GM12878 (cell line): ENCODE data around the gene CCDC190. TPM values are rescaled to one million over a fixed set of nuclear protein-coding genes. Genes with fewer than 3 reads are reported as not detected.

Experiments
- ATAC-seq: fragments of 200-7000 bp; cut with Tn5 transposase; 3 replicates; pipeline ENCODE4 v1.9.1; 2020; ENCODE audit warnings: mild to moderate bottlenecking, moderate library complexity
- BruUV-seq: library from RNA; stranded (reverse); fragments of 400-500 nt; replicated peaks from 2 replicates; lab custom pipeline; 2021; lab: Mats Ljungman, UMichigan
- CTCF ChIA-PET: fragments of 300-600 bp; sonication (Branson Sonifier 250); formaldehyde crosslinking; extraction: SDS; loops from one replicate; lab custom pipeline; 2021; ENCODE audit warnings: inconsistent platforms; lab: Yijun Ruan, JAX
- POLR2A ChIA-PET: fragments of 350-600 bp; formaldehyde crosslinking; extraction: SDS; loops from one replicate; lab custom pipeline; 2021; ENCODE audit warnings: inconsistent platforms; lab: Charles Lee
- RAD21 ChIA-PET: fragments of 300-600 bp; sonication (Branson Sonifier 250); formaldehyde crosslinking; loops from one replicate; lab custom pipeline; 2023; ENCODE audit warnings: antibody characterized with exemption; ENCODE audit not compliant: unreplicated experiment; lab: Charles Lee
- SMC1A ChIA-PET: fragments of 300-600 bp; sonication (Branson Sonifier 250); formaldehyde crosslinking; loops from one replicate; lab custom pipeline; 2023; ENCODE audit not compliant: unreplicated experiment, uncharacterized antibody; lab: Charles Lee
- DNase-seq: peaks from one replicate; pipeline ENCODE4 v3.0.0-alpha.2; 2011; ENCODE audit warnings: low read depth, low spot score
- FAIRE-seq: peaks from 3 replicates; lab custom pipeline; 2011; peaks lifted over from hg19 to GRCh38; lab: Jason Lieb, UNC
- H2AFZ ChIP-seq: 2 replicates; pipeline ENCODE4 v1.6.0; 2011; ENCODE audit warnings: low read depth, low read length, control low read depth; ENCODE audit not compliant: control insufficient read depth
- H3K27ac ChIP-seq: 2 replicates; pipeline ENCODE4 v1.5.1; 2011; ENCODE audit warnings: control low read depth; ENCODE audit not compliant: control insufficient read depth, insufficient read depth
- H3K27me3 ChIP-seq, 2 experiments: replicated peaks in 1 of 2; 2 replicates each; pipeline versions ENCODE4 v1.6.0 to v1.6.1; 2011; ENCODE audit warnings: low read length in 1 of 2; ENCODE audit not compliant: control insufficient read depth in 2 of 2, insufficient read depth in 2 of 2
- H3K36me3 ChIP-seq, 2 experiments: 2 replicates each; pipeline ENCODE4 v1.5.1; 2011; ENCODE audit warnings: low read length in 1 of 2; ENCODE audit not compliant: control insufficient read depth in 2 of 2, insufficient read depth in 2 of 2
- H3K4me1 ChIP-seq: 2 replicates; pipeline ENCODE4 v1.6.1; 2011; ENCODE audit warnings: mild to moderate bottlenecking, low read length, moderate library complexity, mixed read lengths; ENCODE audit not compliant: control insufficient read depth, insufficient read depth
- H3K4me2 ChIP-seq: 2 replicates; pipeline ENCODE4 v1.6.0; 2011; ENCODE audit warnings: control low read depth; ENCODE audit not compliant: control insufficient read depth, insufficient read depth
- H3K4me3 ChIP-seq: fragments of 200-600 bp; sonication (generic); 2 replicates; pipeline ENCODE4 v1.5.1; 2016
- H3K79me2 ChIP-seq: 2 replicates; pipeline ENCODE4 v1.6.0; 2011; ENCODE audit warnings: low read length; ENCODE audit not compliant: control insufficient read depth, insufficient read depth
- H3K9ac ChIP-seq: 2 replicates; pipeline ENCODE4 v1.8.0; 2011; ENCODE audit warnings: low read length, control low read depth, mixed read lengths; ENCODE audit not compliant: control insufficient read depth, insufficient read depth
- H3K9me3 ChIP-seq: replicated peaks from 3 replicates; pipeline ENCODE4 v1.5.1; 2011; ENCODE audit warnings: mild to moderate bottlenecking, low read length; ENCODE audit not compliant: control insufficient read depth, insufficient read depth
- H4K20me1 ChIP-seq: 2 replicates; pipeline ENCODE4 v1.6.0; 2011; ENCODE audit not compliant: control insufficient read depth, insufficient read depth
- BCLAF1 ChIP-seq: fragments of 450-650 bp; IDR thresholded peaks from 2 replicates; pipeline ENCODE4 v1.6.1; 2017; ENCODE audit warnings: antibody characterized with exemption, mild to moderate bottlenecking, moderate library complexity
- IKZF1 ChIP-seq: fragments of 450-650 bp; conservative IDR thresholded peaks from 2 replicates; pipeline ENCODE4 v1.6.1; 2017; ENCODE audit warnings: antibody characterized with exemption, mild to moderate bottlenecking
- IKZF2 ChIP-seq, 2 experiments: fragments of 450-650 bp; IDR thresholded peaks; 2 replicates each; pipeline ENCODE4 v1.6.1; 2017; ENCODE audit warnings: mild to moderate bottlenecking in 2 of 2, moderate library complexity in 2 of 2
- JUND ChIP-seq: IDR thresholded peaks from 2 replicates; pipeline ENCODE4 v1.6.1; 2012; ENCODE audit warnings: low read depth, mild to moderate bottlenecking, low read length, improper control_type of control experiment, moderate library complexity
- NRF1 ChIP-seq: conservative IDR thresholded peaks from 2 replicates; pipeline ENCODE4 v1.6.1; 2011; ENCODE audit warnings: mild to moderate bottlenecking, low read depth, low read length, improper control_type of control experiment
- PRDM15 ChIP-seq: fragments of 450-650 bp; formaldehyde crosslinking; IDR thresholded peaks from 2 replicates; pipeline ENCODE4 v1.4.0; 2020; ENCODE audit warnings: mild to moderate bottlenecking, moderate library complexity
- SKIL ChIP-seq: fragments of 450-650 bp; IDR thresholded peaks from 2 replicates; pipeline ENCODE4 v1.6.1; 2017; ENCODE audit warnings: mild to moderate bottlenecking, low read depth, inconsistent platforms; ENCODE audit not compliant: poor library complexity, severe bottlenecking
- ZNF592 ChIP-seq: fragments of 450-650 bp; IDR thresholded peaks from 2 replicates; pipeline ENCODE4 v1.6.1; 2017; ENCODE audit warnings: mild to moderate bottlenecking, moderate library complexity
- ZNF622 ChIP-seq: fragments of 450-650 bp; IDR thresholded peaks from 2 replicates; pipeline ENCODE4 v1.6.1; 2017; ENCODE audit warnings: mild to moderate bottlenecking, inconsistent platforms
- WGBS: methylation state at CpG from one replicate; pipeline ENCODE4 v1.1.6; 2016; ENCODE audit warnings: low lambda C conversion rate; ENCODE audit not compliant: insufficient replicate concordance, insufficient coverage; ENCODE audit errors: missing lambda C conversion rate; 5-methylcytosine and 5-hydroxymethylcytosine counted together
- in situ Hi-C: fragments of 300-500 bp; cut with MboI; formaldehyde crosslinking; loops from 9 replicates; pipeline ENCODE4 v1.14.3; 2018; ENCODE audit warnings: mixed read lengths
- intact Hi-C: fragments of 100-400 bp; cut with micrococcal nuclease; formaldehyde crosslinking; loops from one replicate; pipeline ENCODE4 v1.14.2; 2022; ENCODE audit not compliant: unreplicated experiment
- polyA plus RNA-seq, 11 experiments: library from polyadenylated mRNA; depleted of rRNA in 4 of 11; unstranded in 6 of 11; stranded (reverse) in 5 of 11; fragments of >200 nt; fragmentation: Nextera tagmentation in 4 of 11; fragmentation: Illumina TruSeq in 1 of 11; extraction: Ambion mirVana in 4 of 11; extraction: Trizol in 1 of 11; gene quantifications; 1 replicate in 1 of 11; 2 replicates in 10 of 11; pipeline versions ENCODE4 v1.2.1 to v1.2.3, GENCODE V29; 2011 to 2016; ENCODE audit warnings: inconsistent platforms in 2 of 11, missing spikeins in 2 of 11, low read depth in 1 of 11
- total RNA-seq, 4 experiments: library from RNA; depleted of rRNA in 3 of 4; stranded (reverse); fragments of >200 nt in 3 of 4; fragmentation: Illumina TruSeq in 1 of 4; extraction: Trizol in 1 of 4; gene quantifications; 2 replicates each; pipeline versions ENCODE4 v1.2.1 to v1.2.3, GENCODE V29; 2013 to 2021

CCDC190 gene
- total and polyA plus RNA-seq, 10 of the 15 experiments (the other 5 are each of a cell fraction or from before 2014, with no cell fraction given): not detected

GRCh38 chr1:162885265-162885664 lies 24.3 kb upstream of the CCDC190 start (continued):
- TF ChIP-seq SKIL (no peak), IKZF2 (IDR thresholded peaks at IDR 0.05) (no peak)

GRCh38 chr1:162884831-162885230 lies 23.9 kb upstream of the CCDC190 start:
- Histone ChIP-seq H3K27me3 (no peaks in the 10 kb centered on the region; a peak in 3 of 4 replicates), H3K4me1 (no peaks in the 10 kb centered on the region), H3K4me3 (no peak overlapping the region), H3K9ac (no peak overlapping the region), H3K9me3 (no peaks in the 10 kb centered on the region), H3K4me2 (no peak overlapping the region), H2AFZ (no peak overlapping the region), H3K27ac (no peak overlapping the region), H3K36me3 (no peaks in the 10 kb centered on the region), H3K79me2 (no peaks in the 10 kb centered on the region), H4K20me1 (no peaks in the 10 kb centered on the region)
- intact Hi-C loops: no loop called here
- no TSS peak for BruUV-seq
- DNase-seq: no peak
- WGBS: 0% methylated on average over 1 of the region's 1 CpG
- in situ Hi-C loops: loop anchor here (25.0 kb wide), 1 partner anchor 102 kb away; no protein-coding TSS in a partner anchor
- CTCF ChIA-PET: interaction anchor here (0.8 kb wide), 1 partner anchor 31 kb away, joined by 3 read pairs; no protein-coding TSS in a partner anchor
- RAD21 ChIA-PET: interaction anchor here (1.6 kb wide), 1 partner anchor 431 kb away, joined by 6 read pairs; no protein-coding TSS in a partner anchor
- FAIRE-seq: no peak
- POLR2A ChIA-PET: no interaction called here
- no peak for ATAC-seq
- SMC1A ChIA-PET: interaction anchor here (1.5 kb wide), 1 partner anchor 24 kb away, joined by 3 read pairs; the partner anchor contains the start of gene CCDC190
- TF ChIP-seq PRDM15 (CRISPR knock-in tag) (no peak), BCLAF1 (no peak), ZNF622 (no peak), ZNF592 (no peak), NRF1 (no peak), JUND (no peak), IKZF1 (no peak)
